Measurements from ENCODE around the gene VASH1. TPM values are rescaled to one million over a fixed set of nuclear protein-coding genes. Genes with fewer than 3 reads are reported as not detected.

VASH1 gene
- total and polyA plus RNA-seq, 8 donors = 26.5 to 71.3 (median 49.2) TPM

GRCh38 chr14:76741074-76741473 is 20.2 kb upstream of the VASH1 start:
- intact Hi-C loops (cut with DNase I) = no loop called here
- H3K4me3 ChIP-seq = no peak overlapping the region
- DNase-seq = no peak

GRCh38 chr14:76742185-76742584 is 19.1 kb upstream of the VASH1 start:
- intact Hi-C loops (cut with DNase I) = no loop called here
- no peak overlapping the region for H3K27ac ChIP-seq
- H3K27me3 ChIP-seq = no peaks in the 10 kb centered on the region
- no peak for DNase-seq
- peaks cover 0 to 21% of the 10 kb centered on the region in 2 donors for H3K9me3 ChIP-seq
- no peak for TF ChIP-seq CTCF (IDR thresholded peaks at IDR 0.05)
- no peaks in the 10 kb centered on the region for H3K4me1 ChIP-seq
- ATAC-seq = no peak
- no peaks in the 10 kb centered on the region for H3K36me3 ChIP-seq
- H3K4me3 ChIP-seq = no peak overlapping the region

More at GRCh38 chr14:76741074-76741473, 20.2 kb upstream of the VASH1 start:
- Histone ChIP-seq H3K27ac (no peak overlapping the region), H3K9me3 (peaks cover 0 to 21% of the 10 kb centered on the region in 2 donors), H3K4me1 (no peaks in the 10 kb centered on the region), H3K36me3 (no peaks in the 10 kb centered on the region), H3K27me3 (no peaks in the 10 kb centered on the region)
- TF ChIP-seq CTCF (IDR thresholded peaks at IDR 0.05) = no peak
- no peak for ATAC-seq

GRCh38 chr14:76742966-76743365 is 18.3 kb upstream of the VASH1 start:
- no peaks in the 10 kb centered on the region for H3K36me3 ChIP-seq
- TF ChIP-seq CTCF (IDR thresholded peaks at IDR 0.05) = no peak
- DNase-seq (no peak), ATAC-seq (peak; percentile 47)
- intact Hi-C loops (cut with DNase I) = no loop called here
- H3K27me3 ChIP-seq = no peaks in the 10 kb centered on the region
- peaks cover 0 to 21% of the 10 kb centered on the region in 2 donors for H3K9me3 ChIP-seq
- H3K4me1 ChIP-seq = no peaks in the 10 kb centered on the region
- no peak overlapping the region for H3K27ac ChIP-seq
- no peak overlapping the region for H3K4me3 ChIP-seq

- ATAC-seq = no peak
- no peaks in the 10 kb centered on the region for H3K4me1 ChIP-seq
- no peak overlapping the region for H3K27ac ChIP-seq
- H3K4me3 ChIP-seq = no peak overlapping the region
- H3K36me3 ChIP-seq = no peaks in the 10 kb centered on the region
- intact Hi-C loops (cut with DNase I) = no loop called here
- DNase-seq = no peak
- H3K27me3 ChIP-seq = no peaks in the 10 kb centered on the region
- no peak for TF ChIP-seq CTCF (IDR thresholded peaks at IDR 0.05)
- H3K9me3 ChIP-seq = no peaks in the 10 kb centered on the region
Measured at GRCh38 chr14:76752744-76753143, 8.5 kb upstream of the VASH1 start.

GRCh38 chr14:76753541-76754198 is 7.6 kb upstream of the VASH1 start:
- ATAC-seq = no peak
- Histone ChIP-seq H3K27ac (no peak overlapping the region), H3K4me1 (no peaks in the 10 kb centered on the region), H3K27me3 (no peaks in the 10 kb centered on the region), H3K9me3 (no peaks in the 10 kb centered on the region), H3K4me3 (no peak overlapping the region), H3K36me3 (no peaks in the 10 kb centered on the region)
- no peak for TF ChIP-seq CTCF (IDR thresholded peaks at IDR 0.05)
- intact Hi-C loops (cut with DNase I) = no loop called here
- no peak for DNase-seq
